Sigmoid colon (tissue), 7 donors: ENCODE measurements around the gene ASPSCR1. TPM values are rescaled to one million over a fixed set of nuclear protein-coding genes. Genes with fewer than 3 reads are reported as not detected.

Experiments used
- DNase-seq: peaks from one replicate; pipeline ENCODE4 v3.0.0-alpha.2; 2019
- H3K27ac ChIP-seq, 4 donors: fragments of 200-600 bp; sonication (generic); one replicate each; pipeline ENCODE4 v1.5.1; 2016 to 2019; ENCODE audit warnings: mild to moderate bottlenecking in 1 of 4
- H3K27me3 ChIP-seq, 3 donors: fragments of 200-600 bp; sonication (generic); one replicate each; pipeline ENCODE4 v1.5.1; 2019; ENCODE audit warnings: mild to moderate bottlenecking in 1 of 3
- H3K36me3 ChIP-seq, 4 donors: fragments of 200-600 bp; sonication (generic); one replicate each; pipeline ENCODE4 v1.5.1; 2016 to 2019
- H3K4me1 ChIP-seq, 4 donors: fragments of 200-600 bp; sonication (generic); one replicate each; pipeline ENCODE4 v1.5.1; 2017 to 2019
- H3K4me3 ChIP-seq, 4 donors: fragments of 200-600 bp; sonication (generic); one replicate each; pipeline ENCODE4 v1.5.1; 2017 to 2019; ENCODE audit warnings: mild to moderate bottlenecking in 2 of 4, moderate library complexity in 1 of 4
- H3K9me3 ChIP-seq, 4 donors: fragments of 200-600 bp in 3 of 4; sonication (generic) in 3 of 4; one replicate each; pipeline versions ENCODE4 v1.5.1 to v1.6.1; 2013 to 2019
- EP300 ChIP-seq, 4 donors: sonication (generic); formaldehyde crosslinking; IDR thresholded peaks; one replicate each; pipeline ENCODE4 v1.6.1; 2017; ENCODE audit warnings: antibody characterized with exemption in 4 of 4
- POLR2A ChIP-seq, 2 donors: fragments of 450-650 bp; IDR thresholded peaks; one replicate each; pipeline ENCODE4 v1.6.1; 2016; ENCODE audit warnings: antibody characterized with exemption in 2 of 2, mild to moderate bottlenecking in 2 of 2, moderate library complexity in 2 of 2
- POLR2AphosphoS5 ChIP-seq, 4 donors: sonication (generic); formaldehyde crosslinking; IDR thresholded peaks; one replicate each; pipeline ENCODE4 v1.6.1; 2017; ENCODE audit warnings: antibody characterized with exemption in 4 of 4
- WGBS, 2 donors: extraction: QIAGEN DNeasy Blood & Tissue Kit; methylation state at CpG; one replicate each; pipeline ENCODE4 v1.1.7; 2013; 5-methylcytosine and 5-hydroxymethylcytosine counted together
- intact Hi-C: fragments of 100-400 bp; cut with DNase I; formaldehyde crosslinking; loops from one replicate; pipeline ENCODE4 v1.15.1; 2023
- polyA plus RNA-seq, 3 donors: library from polyadenylated mRNA; stranded (reverse); fragments of 200-250 nt; gene quantifications; one replicate each; pipeline ENCODE4 v1.2.3, GENCODE V29; 2013
- total RNA-seq, 4 donors: library from RNA; depleted of rRNA; stranded (reverse); fragments of >200 nt; gene quantifications; one replicate each; pipeline ENCODE4 v1.1.0, GENCODE V29; 2016
- TF ChIP-seq, protein P1 (sequence below), 4 experiments: fragments of 450-650 bp in 3 of 4; fragments of 200-600 bp in 1 of 4; IDR thresholded peaks; one replicate each; pipeline ENCODE4 v1.5.1; 2016 to 2019; ENCODE audit warnings: antibody characterized with exemption in 4 of 4, mild to moderate bottlenecking in 3 of 4, moderate library complexity in 2 of 4
- donor health status: healthy with polysubstance abuse.
- donor health status: Bipolar disorder and iron deficiency.
- donor health status: healthy.

Gene ASPSCR1
- total and polyA plus RNA-seq, 7 donors, result 9.3 to 35.9 (median 23.4) TPM

DNA sequence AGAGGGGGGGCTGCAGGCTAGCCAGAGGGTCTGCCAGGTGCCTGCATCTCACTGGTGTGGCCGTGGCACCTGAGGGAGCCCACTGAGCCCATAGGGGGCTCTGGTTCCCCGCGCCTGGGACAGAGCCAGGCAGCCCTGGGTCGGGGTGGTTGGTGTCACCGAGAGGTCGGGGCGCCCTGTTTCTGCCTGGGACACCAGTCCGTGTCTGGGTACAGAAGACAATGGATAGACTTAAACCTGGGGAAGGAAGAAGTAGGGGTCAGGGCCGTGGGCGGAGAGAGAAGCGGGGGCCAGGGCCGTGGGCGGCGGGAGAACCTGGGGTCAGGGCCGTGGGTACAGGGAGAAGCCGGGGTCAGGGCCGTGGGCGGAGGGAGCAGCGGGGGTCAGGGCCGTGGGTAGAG lies 71.1 kb downstream of the ASPSCR1 start:
- intact Hi-C loops, result no loop called here
- no peak for DNase-seq
- Histone ChIP-seq H3K9me3 (no peaks in the 10 kb centered on the region), H3K27me3 (no peaks in the 10 kb centered on the region), H3K36me3 (peaks cover 0 to 41% (median 6%) of the 10 kb centered on the region in 4 donors), H3K4me3 (no peak overlapping the region), H3K4me1 (peaks cover 0 to 35% (median 30%) of the 10 kb centered on the region in 4 donors), H3K27ac (no peak overlapping the region)
- TF ChIP-seq EP300 (IDR thresholded peaks at IDR 0.05) (no peak), POLR2AphosphoS5 (IDR thresholded peaks at IDR 0.05) (no peak), POLR2A (IDR thresholded peaks at IDR 0.05) (no peak)
- TF ChIP-seq, protein P1, sequence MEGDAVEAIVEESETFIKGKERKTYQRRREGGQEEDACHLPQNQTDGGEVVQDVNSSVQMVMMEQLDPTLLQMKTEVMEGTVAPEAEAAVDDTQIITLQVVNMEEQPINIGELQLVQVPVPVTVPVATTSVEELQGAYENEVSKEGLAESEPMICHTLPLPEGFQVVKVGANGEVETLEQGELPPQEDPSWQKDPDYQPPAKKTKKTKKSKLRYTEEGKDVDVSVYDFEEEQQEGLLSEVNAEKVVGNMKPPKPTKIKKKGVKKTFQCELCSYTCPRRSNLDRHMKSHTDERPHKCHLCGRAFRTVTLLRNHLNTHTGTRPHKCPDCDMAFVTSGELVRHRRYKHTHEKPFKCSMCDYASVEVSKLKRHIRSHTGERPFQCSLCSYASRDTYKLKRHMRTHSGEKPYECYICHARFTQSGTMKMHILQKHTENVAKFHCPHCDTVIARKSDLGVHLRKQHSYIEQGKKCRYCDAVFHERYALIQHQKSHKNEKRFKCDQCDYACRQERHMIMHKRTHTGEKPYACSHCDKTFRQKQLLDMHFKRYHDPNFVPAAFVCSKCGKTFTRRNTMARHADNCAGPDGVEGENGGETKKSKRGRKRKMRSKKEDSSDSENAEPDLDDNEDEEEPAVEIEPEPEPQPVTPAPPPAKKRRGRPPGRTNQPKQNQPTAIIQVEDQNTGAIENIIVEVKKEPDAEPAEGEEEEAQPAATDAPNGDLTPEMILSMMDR (IDR thresholded peaks at IDR 0.05), result no peak
- 91 to 93% methylated on average over 20 of the region's 20 CpGs for WGBS, 2 donors

DNA sequence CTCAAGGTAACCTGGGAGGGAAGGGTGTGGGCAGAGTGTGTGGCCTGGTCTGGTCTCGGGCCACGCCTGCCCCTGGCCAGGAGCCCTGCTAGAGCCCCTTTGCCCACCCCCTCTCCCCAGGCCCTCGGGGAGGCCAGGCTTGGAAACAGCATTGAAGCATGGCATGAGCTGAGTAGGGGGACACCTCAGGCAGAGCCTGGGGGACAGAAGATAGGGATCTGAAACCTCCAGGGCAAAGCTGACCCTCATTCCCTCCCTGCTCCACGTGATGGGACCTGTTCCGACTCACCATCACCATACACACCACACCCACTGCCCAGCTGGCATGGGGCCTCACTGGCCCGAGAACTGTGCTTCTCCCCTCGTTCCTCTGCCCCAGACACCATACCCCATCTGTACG lies 71.7 kb downstream of the ASPSCR1 start:
- Histone ChIP-seq H3K9me3 (no peaks in the 10 kb centered on the region), H3K4me3 (no peak overlapping the region), H3K27ac (no peak overlapping the region), H3K4me1 (peaks cover 0 to 38% (median 35%) of the 10 kb centered on the region in 4 donors), H3K27me3 (no peaks in the 10 kb centered on the region), H3K36me3 (peaks cover 0 to 46% (median 6%) of the 10 kb centered on the region in 4 donors)
- intact Hi-C loops, result no loop called here
- TF ChIP-seq, protein P1 (IDR thresholded peaks at IDR 0.05), result no peak
- TF ChIP-seq POLR2AphosphoS5 (IDR thresholded peaks at IDR 0.05) (no peak), POLR2A (IDR thresholded peaks at IDR 0.05) (no peak), EP300 (IDR thresholded peaks at IDR 0.05) (no peak)
- WGBS, 2 donors, result 86 to 91% methylated on average over 8 of the region's 8 CpGs
- no peak for DNase-seq

DNA sequence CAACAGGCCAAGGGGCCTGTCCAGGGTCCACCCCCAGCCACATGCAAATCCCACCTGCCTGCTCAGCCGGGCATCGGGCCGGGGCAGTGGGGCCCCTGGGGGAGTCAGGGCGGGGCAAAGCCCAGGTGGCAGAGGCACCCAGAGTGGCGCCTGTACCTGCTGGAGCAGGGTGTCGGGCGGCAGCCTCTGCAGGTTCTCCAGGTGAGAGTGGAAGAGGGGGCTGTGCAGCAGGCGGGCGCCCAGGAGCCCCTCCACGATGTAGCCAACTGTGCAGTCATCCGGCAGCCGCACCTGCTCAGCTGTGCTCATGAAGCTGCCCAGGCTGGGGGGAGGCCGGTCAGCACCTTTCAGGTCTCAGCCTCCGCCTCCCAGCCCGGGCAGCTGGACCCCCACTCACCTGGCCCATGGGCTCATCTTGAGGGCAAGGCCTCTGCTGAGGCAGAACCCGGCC lies 72.1 kb downstream of the ASPSCR1 start:
- no peak for DNase-seq
- Histone ChIP-seq H3K27ac (no peak overlapping the region), H3K4me3 (no peak overlapping the region), H3K4me1 (peaks cover 0 to 38% (median 35%) of the 10 kb centered on the region in 4 donors), H3K9me3 (no peaks in the 10 kb centered on the region), H3K27me3 (no peaks in the 10 kb centered on the region), H3K36me3 (peaks cover 2 to 51% (median 9%) of the 10 kb centered on the region in 4 donors)
- TF ChIP-seq, protein P1 (IDR thresholded peaks at IDR 0.05), result no peak
- TF ChIP-seq POLR2AphosphoS5 (IDR thresholded peaks at IDR 0.05) (no peak), EP300 (IDR thresholded peaks at IDR 0.05) (no peak), POLR2A (IDR thresholded peaks at IDR 0.05) (no peak)
- WGBS, 2 donors, result 86 to 93% methylated on average over 16 of the region's 16 CpGs
- intact Hi-C loops, result no loop called here

DNA sequence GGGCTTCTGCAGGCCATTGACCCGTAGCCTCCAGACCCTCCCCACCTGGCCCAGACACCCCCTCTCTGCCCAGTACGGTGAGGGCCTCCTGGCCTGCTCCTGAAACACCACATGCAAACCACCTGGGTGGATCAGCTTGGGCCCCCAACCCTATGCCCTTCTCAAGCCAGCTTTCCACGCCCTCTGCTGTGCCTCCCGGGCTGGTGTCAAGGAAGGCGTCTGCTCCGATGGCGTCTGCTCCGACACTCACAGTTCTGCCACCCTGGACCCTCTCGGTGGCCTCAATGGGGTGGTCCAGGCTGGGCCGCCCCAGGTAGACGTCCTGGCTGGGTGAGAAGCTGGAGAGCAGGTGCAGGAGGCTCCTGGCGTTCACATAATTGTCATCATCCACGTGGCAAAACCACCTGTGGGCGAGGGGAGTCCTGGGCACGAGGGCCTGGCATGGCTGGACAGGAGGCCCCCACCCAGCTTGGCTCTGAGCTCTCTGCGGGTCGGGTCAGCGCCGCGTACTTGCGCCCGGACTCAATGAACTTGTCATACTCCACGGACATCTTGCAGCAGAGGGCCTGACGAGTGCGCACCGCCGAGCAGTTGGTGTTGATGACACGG lies 72.8 kb downstream of the ASPSCR1 start:
- DNase-seq, result no peak
- H3K27me3 ChIP-seq, result no peaks in the 10 kb centered on the region
- intact Hi-C loops, result no loop called here
- H3K36me3 ChIP-seq, result peaks cover 10 to 58% (median 16%) of the 10 kb centered on the region in 4 donors
- no peaks in the 10 kb centered on the region for H3K9me3 ChIP-seq
- H3K4me1 ChIP-seq, result peaks cover 0 to 38% (median 35%) of the 10 kb centered on the region in 4 donors
- H3K4me3 ChIP-seq, result peak overlapping the region in 3 of 4 donors; percentile 83 to 90 (median 89)
- 89 to 91% methylated on average over 28 of the region's 28 CpGs for WGBS, 2 donors
- peak overlapping the region in 3 of 4 donors; percentile 66 to 84 (median 77) for H3K27ac ChIP-seq
- TF ChIP-seq EP300 (IDR thresholded peaks at IDR 0.05), result no peak

DNA sequence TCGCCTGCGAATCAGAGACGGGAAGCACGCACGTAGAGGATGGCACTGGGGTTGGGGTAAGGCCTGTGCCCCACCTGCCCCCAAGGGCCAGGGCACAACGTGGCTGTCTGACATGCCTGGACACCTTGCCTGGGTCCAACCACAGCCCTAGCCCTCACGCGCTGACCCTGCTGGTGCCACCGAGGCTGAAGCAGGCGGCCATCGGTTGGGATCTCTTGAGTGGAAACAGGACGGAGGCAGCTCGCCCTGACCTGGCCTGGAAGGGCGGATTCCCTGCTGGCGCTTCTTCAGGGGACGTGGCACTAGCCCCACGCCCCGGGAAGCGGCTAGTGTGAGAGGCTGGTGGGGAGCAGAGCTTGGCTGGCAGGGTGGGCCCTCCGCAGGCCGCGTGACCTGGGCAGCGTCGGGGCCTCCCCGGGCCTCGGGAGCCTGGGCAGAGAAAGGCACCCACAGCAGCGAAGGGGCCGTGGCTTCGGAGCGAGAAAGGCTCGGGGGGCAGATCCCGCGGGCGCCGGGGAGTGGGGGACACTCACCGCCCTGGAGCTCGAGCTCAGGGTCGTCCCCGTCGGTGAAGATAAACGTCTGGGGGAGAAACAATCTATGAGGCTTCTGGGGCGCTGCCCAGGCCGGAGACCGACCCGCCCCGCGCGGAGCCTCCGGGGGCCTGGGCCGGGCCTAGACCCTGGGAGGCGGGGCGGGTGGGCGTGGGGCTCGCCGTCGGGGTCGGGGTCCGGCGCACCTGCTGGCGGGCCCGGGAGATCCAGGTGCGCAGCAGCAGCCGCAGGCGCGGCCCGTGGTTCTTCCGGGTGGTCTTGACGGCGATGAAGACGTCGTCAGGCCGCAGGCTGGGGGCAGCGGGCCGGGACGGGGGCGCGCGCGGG lies 73.6 kb downstream of the ASPSCR1 start:
- H3K4me3 ChIP-seq, result peak overlapping the region; percentile 54 to 90 (median 86)
- 17 to 19% methylated on average over 79 of the region's 79 CpGs for WGBS, 2 donors
- no peaks in the 10 kb centered on the region for H3K9me3 ChIP-seq
- intact Hi-C loops, result no loop called here
- peaks cover 16 to 65% (median 21%) of the 10 kb centered on the region in 4 donors for H3K36me3 ChIP-seq
- no peaks in the 10 kb centered on the region for H3K27me3 ChIP-seq
- H3K4me1 ChIP-seq, result peaks cover 0 to 38% (median 35%) of the 10 kb centered on the region in 4 donors
- DNase-seq, result no peak
- H3K27ac ChIP-seq, result peak overlapping the region; percentile 46 to 84 (median 72)
- TF ChIP-seq POLR2A (IDR thresholded peaks at IDR 0.05), result no peak
- TF ChIP-seq, protein P1 (IDR thresholded peaks at IDR 0.05), result no peak
- TF ChIP-seq EP300 (IDR thresholded peaks at IDR 0.05), result no peak
- no peak for TF ChIP-seq POLR2AphosphoS5 (IDR thresholded peaks at IDR 0.05)
